OCI-LY1 (cell line): Measurements from ENCODE around the gene TEX47.
A peak's percentile ranks its signal among the peaks of the same experiment; 100 is the strongest.

Experiments
- H2AFZ ChIP-seq: fragments of 200-600 bp; sonication (generic), shearing (Covaris generic); 2 replicates; pipeline ENCODE4 v1.6.0; 2014; ENCODE audit warnings: antibody characterized with exemption, mild to moderate bottlenecking, low read length
- H3F3A ChIP-seq: fragments of 200-600 bp; sonication (generic), shearing (Covaris generic); 2 replicates; pipeline ENCODE4 v1.6.0; 2014; ENCODE audit warnings: mild to moderate bottlenecking, antibody characterized with exemption, low read length, moderate library complexity; ENCODE audit not compliant: insufficient read depth
- H3K27ac ChIP-seq: fragments of 200-600 bp; sonication (generic); 2 replicates; pipeline ENCODE4 v1.5.1; 2014; ENCODE audit warnings: low read length, mixed run types, mild to moderate bottlenecking, low read depth; ENCODE audit not compliant: poor library complexity, severe bottlenecking
- H3K27me3 ChIP-seq: fragments of 200-600 bp; sonication (generic); 2 replicates; pipeline ENCODE4 v1.6.0; 2014; ENCODE audit warnings: antibody characterized with exemption, mild to moderate bottlenecking, low read length, moderate library complexity; ENCODE audit not compliant: insufficient read depth
- H3K36me3 ChIP-seq: fragments of 200-600 bp; sonication (generic); 2 replicates; pipeline ENCODE4 v1.6.1; 2014; ENCODE audit warnings: mild to moderate bottlenecking, antibody characterized with exemption, low read length, moderate library complexity, mixed read lengths; ENCODE audit not compliant: insufficient read depth
- H3K4me1 ChIP-seq: fragments of 200-600 bp; sonication (generic); 2 replicates; pipeline ENCODE4 v1.5.1; 2014; ENCODE audit warnings: mild to moderate bottlenecking, low read length, moderate library complexity; ENCODE audit not compliant: insufficient read depth, severe bottlenecking
- H3K4me2 ChIP-seq: fragments of 200-600 bp; sonication (generic), shearing (Covaris generic); 2 replicates; pipeline ENCODE4 v1.6.1; 2014; ENCODE audit warnings: low read length
- H3K4me3 ChIP-seq: fragments of 200-600 bp; sonication (generic); 2 replicates; pipeline ENCODE4 v1.5.1; 2014; ENCODE audit warnings: low read length, low read depth, mild to moderate bottlenecking, mixed read lengths; ENCODE audit not compliant: poor library complexity, severe bottlenecking
- H3K79me2 ChIP-seq: fragments of 200-600 bp; shearing (Covaris generic); 2 replicates; pipeline ENCODE4 v1.6.1; 2016; ENCODE audit warnings: mixed run types, low read length, mixed read lengths; ENCODE audit not compliant: insufficient read depth
- H3K9ac ChIP-seq: fragments of 200-600 bp; sonication (generic), shearing (Covaris generic); 2 replicates; pipeline ENCODE4 v1.6.1; 2014; ENCODE audit warnings: mild to moderate bottlenecking, low read length, mixed read lengths
- H3K9me2 ChIP-seq: fragments of 200-600 bp; sonication (generic), shearing (Covaris generic); 2 replicates; pipeline ENCODE4 v1.6.1; 2014; ENCODE audit warnings: low read depth, mild to moderate bottlenecking, low read length, mixed read lengths
- H3K9me3 ChIP-seq: fragments of 200-600 bp; shearing (Covaris generic); 2 replicates; pipeline ENCODE4 v1.6.1; 2014; ENCODE audit warnings: low read length, mixed read lengths
- H4K20me1 ChIP-seq: fragments of 200-600 bp; sonication (generic), shearing (Covaris generic); 2 replicates; pipeline ENCODE4 v1.6.0; 2016; ENCODE audit warnings: mild to moderate bottlenecking, low read length; ENCODE audit not compliant: insufficient read depth
- CTCF ChIP-seq: fragments of 200-600 bp; sonication (generic), shearing (Covaris generic); IDR thresholded peaks from 2 replicates; pipeline ENCODE4 v1.5.1; 2017; ENCODE audit warnings: mild to moderate bottlenecking, antibody characterized with exemption, low read length, moderate library complexity, mixed read lengths
- EZH2 ChIP-seq: fragments of 200-600 bp; sonication (generic), shearing (Covaris generic); IDR thresholded peaks from 2 replicates; pipeline ENCODE4 v1.8.0; 2017; ENCODE audit warnings: borderline replicate concordance, mixed run types, mild to moderate bottlenecking, antibody characterized with exemption, low read length, moderate library complexity, mixed read lengths

The TEX47 gene

GRCh38 chr7:88791891-88792290 is 3.6 kb downstream of the TEX47 start:
- no peaks in the 10 kb centered on the region for H3K9me2 ChIP-seq
- no peak overlapping the region for H3K4me2 ChIP-seq
- H3K27me3 ChIP-seq = no peaks in the 10 kb centered on the region
- H3F3A ChIP-seq = no peaks in the 10 kb centered on the region
- H3K9ac ChIP-seq = no peak overlapping the region
- no peaks in the 10 kb centered on the region for H4K20me1 ChIP-seq
- H3K4me3 ChIP-seq = no peak overlapping the region
- no peak overlapping the region for H3K27ac ChIP-seq
- H2AFZ ChIP-seq = no peak overlapping the region
- H3K9me3 ChIP-seq = no peaks in the 10 kb centered on the region
- H3K4me1 ChIP-seq = no peaks in the 10 kb centered on the region
- no peaks in the 10 kb centered on the region for H3K36me3 ChIP-seq
- TF ChIP-seq EZH2 (no peak), CTCF (no peak)
- no peaks in the 10 kb centered on the region for H3K79me2 ChIP-seq

DNA sequence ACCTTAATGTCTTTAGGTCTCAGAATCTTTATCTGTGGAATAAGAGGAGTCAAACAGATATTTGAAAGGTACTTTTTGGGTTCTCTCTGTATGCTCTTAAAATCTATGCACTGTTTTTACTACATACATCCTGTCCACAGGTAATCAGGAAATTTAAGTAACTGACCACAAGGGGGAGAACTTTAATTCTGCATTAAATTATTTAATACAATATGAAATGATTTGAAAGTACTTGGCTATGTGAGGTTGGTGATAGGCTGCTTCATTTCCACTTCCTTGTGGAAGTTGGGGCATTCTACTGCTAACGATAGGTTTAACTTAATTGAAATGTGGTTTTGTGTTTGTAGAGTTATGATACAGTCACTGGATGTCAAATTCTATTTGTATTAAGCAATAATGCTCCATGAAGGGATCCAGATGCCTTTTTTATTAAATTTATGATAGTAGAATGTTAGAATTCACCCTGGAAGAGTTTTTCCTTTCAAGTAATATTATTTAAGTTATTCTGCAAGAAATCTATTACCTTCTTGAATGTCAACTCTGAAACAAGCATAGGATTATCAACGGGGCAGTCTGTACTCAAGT is 6.0 kb downstream of the TEX47 start:
- H3K4me1 ChIP-seq = no peaks in the 10 kb centered on the region
- no peak for TF ChIP-seq EZH2
- peak; percentile 71 for TF ChIP-seq CTCF
- H3K27me3 ChIP-seq = no peaks in the 10 kb centered on the region
- no peak overlapping the region for H3K27ac ChIP-seq
- no peak overlapping the region for H3K4me3 ChIP-seq
- H3K36me3 ChIP-seq = no peaks in the 10 kb centered on the region
- H3K9me3 ChIP-seq = no peaks in the 10 kb centered on the region
- H3K79me2 ChIP-seq = no peaks in the 10 kb centered on the region
- H3K9ac ChIP-seq = no peak overlapping the region
- no peaks in the 10 kb centered on the region for H4K20me1 ChIP-seq
- no peaks in the 10 kb centered on the region for H3K9me2 ChIP-seq
- no peak overlapping the region for H2AFZ ChIP-seq
- H3F3A ChIP-seq = no peaks in the 10 kb centered on the region
- no peak overlapping the region for H3K4me2 ChIP-seq

DNA sequence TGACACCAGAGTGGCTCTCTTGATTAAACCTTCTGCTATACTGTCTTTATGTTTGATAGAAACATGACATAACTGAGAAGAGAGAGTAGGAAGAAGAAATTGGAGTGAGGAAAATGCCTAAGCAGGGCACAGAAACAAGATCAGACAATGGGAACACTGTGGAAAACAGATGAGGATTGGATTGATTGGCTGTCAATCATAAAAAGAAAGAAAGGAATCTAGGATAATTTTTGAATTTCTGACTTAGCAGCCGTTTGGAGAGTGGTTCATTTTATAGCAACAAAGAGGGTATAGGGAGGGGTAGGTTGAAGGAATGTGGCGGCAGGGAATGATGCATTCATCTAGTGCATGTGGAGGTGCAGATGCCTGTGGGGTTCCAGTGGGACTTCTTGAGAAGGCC is 7.8 kb downstream of the TEX47 start:
- Histone ChIP-seq H3K27me3 (no peaks in the 10 kb centered on the region), H3K9me2 (no peaks in the 10 kb centered on the region), H3K9me3 (no peaks in the 10 kb centered on the region), H2AFZ (no peak overlapping the region), H3K4me1 (no peaks in the 10 kb centered on the region), H3K79me2 (no peaks in the 10 kb centered on the region), H3K27ac (no peak overlapping the region), H3K36me3 (no peaks in the 10 kb centered on the region), H3K4me3 (no peak overlapping the region), H3K4me2 (no peak overlapping the region), H4K20me1 (no peaks in the 10 kb centered on the region), H3F3A (no peaks in the 10 kb centered on the region), H3K9ac (no peak overlapping the region)
- TF ChIP-seq EZH2 = no peak
- no peak for TF ChIP-seq CTCF
